HuH-7.5 (cell line): ENCODE measurements around the gene ADGRF1.
"Not testable (repeated sequence)": the region's sequence is repeated elsewhere in the genome, so short reads cannot be mapped to it uniquely, and the experiment has no call there.

Experiments
- DNase-seq: peaks from one replicate; pipeline ENCODE4 v3.0.0; 2011; ENCODE audit warnings: low spot score

ADGRF1 gene

GRCh38 chr6:47061309-47062300 is 19.5 kb upstream of the ADGRF1 start:
- DNase-seq, result no peak

DNA sequence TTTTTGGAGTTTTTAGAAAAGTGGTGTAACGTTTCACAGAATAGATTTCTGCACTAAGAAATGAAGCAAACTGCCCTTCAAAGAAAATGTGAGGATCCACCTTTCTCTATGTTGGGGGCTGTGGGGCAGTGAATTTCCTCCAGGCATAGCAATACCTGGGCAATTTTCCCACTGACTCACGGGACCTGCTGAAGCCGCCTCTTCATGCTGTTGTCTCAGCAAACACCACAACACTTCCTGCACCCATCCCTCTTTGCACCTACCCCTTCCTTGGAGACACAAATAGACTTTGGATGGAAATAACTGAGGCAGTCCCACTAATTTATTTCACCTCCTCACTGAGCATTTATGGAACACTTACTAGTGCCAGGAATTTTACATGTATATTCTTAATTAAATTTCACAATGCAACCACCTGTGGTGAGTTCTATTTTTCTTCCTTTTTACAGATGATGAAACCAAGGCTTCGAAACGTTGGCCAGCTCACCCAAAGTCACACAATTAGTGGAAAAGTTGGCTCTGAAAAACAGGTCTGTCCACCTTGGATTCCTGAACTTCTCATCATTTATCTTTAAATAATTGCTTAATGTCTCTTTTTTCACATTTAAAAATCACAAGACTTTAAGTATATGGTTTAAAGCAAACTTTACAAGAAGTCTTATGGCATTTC is 17.2 kb upstream of the ADGRF1 start:
- no peak for DNase-seq

GRCh38 chr6:47057830-47058540 is 15.9 kb upstream of the ADGRF1 start:
- DNase-seq, result no peak

DNA sequence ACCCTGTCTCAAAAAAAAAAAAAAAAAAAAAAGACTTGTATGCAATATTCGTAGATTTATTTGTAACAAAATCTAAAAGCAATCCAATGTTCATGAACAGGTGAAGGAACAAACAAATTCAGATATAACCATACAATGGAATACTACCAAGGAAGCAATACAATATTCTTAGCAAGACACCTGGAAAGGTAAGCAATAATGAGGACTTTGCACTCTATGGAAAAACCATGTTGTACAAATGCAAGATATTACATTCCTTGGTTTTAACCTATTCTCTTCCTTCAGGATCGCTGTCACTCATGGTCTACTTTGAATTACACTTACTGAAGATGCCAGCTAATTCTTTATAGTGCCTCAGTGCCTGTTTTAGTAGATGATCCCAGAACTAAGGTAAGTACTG is 14.7 kb upstream of the ADGRF1 start:
- no peak for DNase-seq

DNA sequence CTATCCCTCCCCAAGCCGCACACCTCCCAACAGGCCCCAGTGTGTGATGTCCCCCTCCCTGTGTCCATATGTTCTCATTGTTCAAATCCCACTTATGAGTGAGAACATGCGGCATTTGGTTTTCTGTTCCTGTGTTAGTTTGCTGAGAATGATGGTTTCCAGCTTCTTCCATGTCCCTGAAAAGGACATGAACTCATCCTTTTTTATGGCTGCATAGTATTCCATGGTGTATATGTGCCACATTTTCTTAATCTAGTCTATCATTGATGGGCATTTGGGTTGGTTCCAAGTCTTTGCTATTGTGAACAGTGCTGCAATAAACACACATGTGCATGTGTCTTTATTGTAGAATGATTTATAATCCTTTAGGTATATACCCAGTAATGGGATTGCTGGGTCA is 12.2 kb upstream of the ADGRF1 start:
- DNase-seq, result not testable (repeated sequence)

DNA sequence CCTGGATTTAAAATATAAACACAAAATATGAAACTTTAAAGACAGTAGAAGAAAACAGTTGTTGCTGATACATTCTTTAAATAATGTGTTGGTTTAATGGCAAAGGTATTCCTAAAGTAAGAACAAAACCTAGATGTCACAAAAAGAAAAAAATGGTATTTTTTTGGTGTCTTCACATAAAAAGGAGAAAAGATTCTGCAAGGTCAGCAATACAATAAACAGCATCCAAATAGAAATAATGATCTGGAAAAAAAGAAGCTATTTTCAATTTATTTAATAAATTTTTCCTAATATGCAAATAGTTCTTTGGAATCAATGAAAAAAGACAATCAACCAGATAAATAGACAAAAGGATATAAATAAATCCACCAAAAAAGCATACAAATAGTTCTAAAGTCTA is 6.5 kb upstream of the ADGRF1 start:
- DNase-seq, result no peak

DNA sequence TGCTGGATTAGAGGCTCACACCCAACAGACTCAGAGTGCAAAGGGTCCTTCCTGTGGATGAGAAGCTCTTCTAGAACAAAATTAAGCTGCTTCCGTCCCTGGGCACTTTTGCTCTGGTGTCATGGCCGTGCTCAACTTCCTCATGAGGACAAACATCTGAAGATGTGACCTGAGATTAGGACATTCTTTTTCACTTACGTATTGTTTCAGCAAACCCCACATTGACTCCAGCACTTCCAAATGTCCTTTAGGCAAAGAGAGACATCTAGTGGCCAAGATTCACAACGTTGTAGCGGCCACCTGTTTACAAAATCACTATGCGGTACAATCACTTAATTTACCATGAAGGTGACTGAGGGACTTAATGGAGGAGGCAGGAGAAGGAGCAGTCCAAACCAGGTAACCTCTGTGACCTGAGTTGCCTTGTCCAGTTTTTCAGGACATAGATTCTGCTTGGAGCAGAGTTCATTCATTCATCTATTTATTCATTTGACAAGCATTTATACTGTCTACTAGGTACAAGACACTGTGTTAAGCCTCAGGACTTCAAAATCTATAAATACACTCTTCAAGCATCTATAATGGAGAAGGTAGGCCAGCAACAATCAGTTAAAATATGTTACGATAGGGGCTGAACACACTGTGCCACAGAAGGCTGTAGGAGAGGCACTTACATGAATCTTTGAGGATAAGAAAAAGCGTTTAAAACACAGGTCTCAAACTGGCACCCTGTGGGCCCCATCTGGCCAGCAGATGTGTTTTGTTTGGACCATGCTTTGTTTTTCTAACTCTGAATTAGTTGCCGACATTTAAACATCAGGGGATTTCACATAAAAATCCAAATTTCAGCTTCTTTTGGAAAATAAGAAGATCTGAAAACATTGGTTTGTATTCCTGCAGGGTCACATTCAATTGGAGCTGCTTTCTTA is 5.6 kb upstream of the ADGRF1 start:
- DNase-seq, result peak; percentile 6

DNA sequence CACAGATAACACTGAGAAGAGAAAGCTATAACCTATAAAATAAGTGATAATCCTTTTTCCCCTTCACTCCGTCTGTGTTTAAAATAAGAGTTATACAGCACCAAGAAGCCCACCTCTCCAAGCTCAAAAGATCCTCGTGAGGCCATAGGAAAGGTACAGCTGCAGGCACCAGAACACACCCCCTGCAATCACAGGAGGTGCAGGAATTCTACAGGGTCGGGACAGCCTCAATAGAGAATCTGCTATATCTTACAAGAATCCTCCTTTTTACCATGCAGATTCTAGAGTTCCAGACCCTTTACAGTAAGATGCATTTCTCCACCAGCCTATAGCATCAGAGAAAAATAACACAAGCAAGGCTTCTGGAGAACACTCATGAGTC is 5.0 kb upstream of the ADGRF1 start:
- no peak for DNase-seq

- no peak for DNase-seq
These were observed 2.3 kb upstream of the ADGRF1 start for GRCh38 chr6:47044397-47044796.

DNA sequence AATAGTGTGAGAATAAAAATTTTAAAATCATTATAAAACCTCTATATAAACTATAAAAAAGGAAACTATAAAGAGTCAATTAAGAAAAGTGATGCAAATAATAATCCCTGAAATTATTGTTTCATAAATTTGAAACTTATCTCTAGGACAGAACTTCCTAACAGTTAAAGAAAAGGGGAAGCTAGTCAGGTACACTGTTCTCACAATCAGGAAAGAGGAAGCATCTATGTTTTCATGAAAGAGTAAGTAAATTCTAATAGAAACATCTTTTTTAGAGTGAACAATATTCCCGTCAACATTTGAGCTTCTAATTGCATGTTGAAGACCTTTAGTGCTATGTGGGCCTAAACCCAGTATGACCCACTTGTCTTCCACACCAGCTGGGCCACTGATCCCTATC is 1.2 kb upstream of the ADGRF1 start:
- no peak for DNase-seq

- DNase-seq, result no peak
These were observed 391 bp downstream of the ADGRF1 start for GRCh38 chr6:47041741-47042140.

DNA sequence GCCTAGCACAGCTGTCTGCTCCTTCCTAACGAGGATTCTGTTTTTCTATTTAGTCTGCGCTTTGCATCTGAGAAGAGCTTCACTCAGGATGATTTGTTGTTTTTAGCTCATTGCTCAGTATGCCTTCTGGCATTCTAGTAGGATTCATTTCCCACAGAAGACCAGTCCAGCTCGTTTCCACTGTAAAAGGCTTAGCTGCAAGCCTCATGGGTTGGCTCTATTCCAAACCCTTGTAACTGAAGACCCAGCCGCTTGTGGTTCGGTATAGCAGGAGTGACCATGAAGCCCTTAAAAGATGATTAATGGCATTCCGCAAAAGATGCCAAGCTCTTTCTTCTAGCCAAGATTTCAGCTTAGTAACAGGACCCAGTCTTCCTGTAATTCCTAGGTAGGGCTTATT is 7.2 kb downstream of the ADGRF1 start:
- peak; percentile 6 for DNase-seq

DNA sequence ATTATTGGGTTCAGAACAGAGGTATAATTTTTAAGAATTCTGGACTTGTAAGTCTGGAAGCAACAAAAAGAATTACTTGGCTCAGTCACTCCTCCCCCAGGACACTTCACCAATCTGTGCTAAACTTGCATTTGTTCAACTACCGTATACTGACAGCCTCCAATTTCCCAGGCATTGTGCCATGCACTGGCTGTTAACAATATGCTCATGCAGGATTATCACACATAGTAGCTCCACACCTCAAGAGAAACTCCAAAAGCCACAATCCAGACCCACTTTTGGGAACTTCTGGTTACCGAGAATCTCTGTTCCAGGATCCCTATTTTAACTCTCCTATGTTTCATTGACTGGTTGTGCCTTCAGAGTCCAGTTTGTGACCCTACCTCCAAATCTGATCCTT is 7.7 kb downstream of the ADGRF1 start:
- no peak for DNase-seq

GRCh38 chr6:47032974-47033765 is 9.0 kb downstream of the ADGRF1 start:
- no peak for DNase-seq

DNA sequence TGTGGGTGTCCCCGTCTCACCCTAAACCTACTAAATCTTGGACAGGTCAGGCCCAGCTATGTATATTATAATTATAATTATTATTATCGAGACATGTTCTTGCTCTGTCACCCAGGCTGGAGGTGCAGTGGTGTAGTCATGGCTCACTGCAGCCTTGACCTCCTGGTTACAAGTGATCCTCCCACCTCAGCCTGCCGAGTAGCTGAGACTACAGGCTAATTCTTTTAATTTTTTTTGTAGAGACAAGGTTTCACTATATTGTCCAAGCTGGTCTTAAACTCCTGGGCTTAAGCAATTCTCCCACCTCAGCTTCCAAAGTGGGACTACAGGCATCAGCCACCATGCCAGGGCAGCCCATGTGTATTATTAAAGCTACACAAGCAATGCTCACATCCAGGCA is 10.5 kb downstream of the ADGRF1 start:
- DNase-seq, result no peak

GRCh38 chr6:47029865-47030561 is 12.1 kb downstream of the ADGRF1 start:
- DNase-seq, result no peak

GRCh38 chr6:47028835-47029360 is 13.2 kb downstream of the ADGRF1 start:
- DNase-seq, result no peak

DNA sequence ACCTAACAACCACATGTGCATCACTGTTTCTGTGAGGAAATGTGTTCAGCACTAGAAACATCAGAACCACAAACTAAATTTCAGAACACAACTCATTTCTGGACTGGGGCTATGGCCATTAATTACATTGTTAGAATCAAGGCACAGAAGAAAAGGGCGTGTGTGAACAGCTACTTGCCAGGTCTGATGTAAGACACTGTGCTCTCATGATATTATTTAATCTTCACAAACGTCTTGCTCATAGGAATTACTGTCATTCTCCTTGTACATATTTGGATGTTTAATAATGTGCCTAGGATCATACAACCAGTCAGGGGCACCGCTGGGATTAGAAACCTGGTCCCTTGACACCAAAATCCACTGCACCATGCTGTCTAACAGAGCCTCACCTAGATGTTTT is 14.8 kb downstream of the ADGRF1 start:
- DNase-seq, result no peak

- DNase-seq, result no peak
These were observed 15.5 kb downstream of the ADGRF1 start for GRCh38 chr6:47026679-47027078.

- no peak for DNase-seq
These were observed 18.6 kb downstream of the ADGRF1 start for GRCh38 chr6:47023573-47023972.
